Activated T-helper 1 cell treated with anti-CD3 and anti-CD28 coated beads, Interleukin-12 subunit alpha, Interleukin-12 subunit beta, Interleukin-2, Interleukin-4 antibody, amounts not matched to agents 30 ng/mL and 10 ng/mL and 1 ng/mL, durations not matched to agents 14 hours and 24 hours and 36 hours (primary cell): Measurements from ENCODE around the gene DSCAM. TPM values are rescaled to one million over a fixed set of nuclear protein-coding genes. Genes with fewer than 3 reads are reported as not detected.
"Not testable (repeated sequence)": the region's sequence is repeated elsewhere in the genome, so short reads cannot be mapped to it uniquely, and the experiment has no call there.

ENCODE experiments used
- DNase-seq: peaks from one replicate; pipeline ENCODE4 v3.0.0; 2021; ENCODE audit warnings: low spot score
- H3K27ac Mint-ChIP-seq: one replicate; pipeline ENCODE4 v1.8.0; 2021; ENCODE audit warnings: mild to moderate bottlenecking, mixed read lengths
- H3K27me3 Mint-ChIP-seq: one replicate; pipeline ENCODE4 v1.8.0; 2022; ENCODE audit warnings: mild to moderate bottlenecking, moderate library complexity, mixed read lengths; ENCODE audit not compliant: insufficient read depth
- H3K36me3 Mint-ChIP-seq: one replicate; pipeline ENCODE4 v1.8.0; 2021; ENCODE audit warnings: low read depth, mixed read lengths
- H3K4me1 Mint-ChIP-seq: one replicate; pipeline ENCODE4 v1.8.0; 2021; ENCODE audit warnings: low read depth, mixed read lengths
- H3K4me3 Mint-ChIP-seq: one replicate; pipeline ENCODE4 v1.8.0; 2021; ENCODE audit warnings: mild to moderate bottlenecking, moderate library complexity, mixed read lengths
- H3K9me3 Mint-ChIP-seq: one replicate; pipeline ENCODE4 v1.8.0; 2021; ENCODE audit warnings: mixed read lengths
- intact Hi-C: fragments of 100-400 bp; cut with micrococcal nuclease; formaldehyde crosslinking; loops from one replicate; pipeline ENCODE4 v1.15.1; 2024
- total RNA-seq: library from RNA; stranded (reverse); gene quantifications from 2 replicates; pipeline ENCODE4 v1.2.3, GENCODE V29; 2022

DSCAM gene
- total RNA-seq, 1 donor from 2014 or later: not detected

GRCh38 chr21:40049031-40049930 lies 797.7 kb downstream of the DSCAM start:
- H3K4me3 Mint-ChIP-seq: no peak overlapping the region
- peaks cover 3% of the 10 kb centered on the region for H3K9me3 Mint-ChIP-seq
- H3K27me3 Mint-ChIP-seq: no peaks in the 10 kb centered on the region
- H3K4me1 Mint-ChIP-seq: no peaks in the 10 kb centered on the region
- H3K36me3 Mint-ChIP-seq: no peaks in the 10 kb centered on the region
- no peak for DNase-seq
- intact Hi-C loops: no loop called here
- no peak overlapping the region for H3K27ac Mint-ChIP-seq

DNA sequence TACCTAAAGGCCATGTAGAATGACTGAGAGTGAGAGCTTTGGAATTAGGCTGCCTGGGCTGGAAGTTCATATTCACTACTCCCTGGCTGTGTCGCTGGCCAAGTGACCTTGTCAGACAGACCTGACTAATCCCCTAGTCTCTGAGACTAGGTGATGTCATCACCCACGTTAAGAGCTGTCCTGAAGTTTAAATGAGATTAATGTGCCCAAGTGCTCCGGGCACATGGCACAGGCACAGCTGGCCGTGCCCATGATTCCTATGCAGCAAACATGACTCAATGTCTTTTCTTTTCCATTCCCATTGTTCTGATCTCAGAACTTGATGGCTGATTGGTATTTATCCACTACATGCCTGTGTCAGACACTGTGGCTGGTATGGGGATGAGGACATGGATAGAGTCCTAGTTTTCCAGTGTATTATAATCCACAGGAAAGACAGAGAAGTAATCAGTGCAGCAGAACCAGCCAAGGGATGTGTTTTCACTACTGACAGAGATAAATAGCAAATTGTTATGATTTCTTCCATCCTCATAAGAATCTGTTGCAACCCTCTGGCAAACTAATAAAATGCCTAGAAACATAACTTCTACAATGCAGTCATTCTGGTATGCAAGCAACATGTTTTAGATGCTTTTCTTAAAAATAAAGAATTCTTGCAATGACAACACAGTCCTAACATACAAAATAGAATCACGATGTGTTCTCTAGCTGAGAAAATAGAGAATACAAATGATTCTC lies 798.8 kb downstream of the DSCAM start:
- Mint-ChIP-seq H3K27ac (no peak overlapping the region), H3K4me3 (no peak overlapping the region), H3K27me3 (no peaks in the 10 kb centered on the region), H3K9me3 (no peaks in the 10 kb centered on the region), H3K36me3 (no peaks in the 10 kb centered on the region), H3K4me1 (no peaks in the 10 kb centered on the region)
- intact Hi-C loops: no loop called here
- no peak for DNase-seq

- H3K9me3 Mint-ChIP-seq: no peaks in the 10 kb centered on the region
- no peaks in the 10 kb centered on the region for H3K4me1 Mint-ChIP-seq
- H3K27ac Mint-ChIP-seq: no peak overlapping the region
- intact Hi-C loops: no loop called here
- no peak overlapping the region for H3K4me3 Mint-ChIP-seq
- H3K36me3 Mint-ChIP-seq: no peaks in the 10 kb centered on the region
- H3K27me3 Mint-ChIP-seq: no peaks in the 10 kb centered on the region
- DNase-seq: no peak
Observed at GRCh38 chr21:40047211-40047610, 799.7 kb downstream of the DSCAM start.

- Mint-ChIP-seq H3K4me1 (no peaks in the 10 kb centered on the region), H3K9me3 (peaks cover 5% of the 10 kb centered on the region), H3K36me3 (no peaks in the 10 kb centered on the region), H3K4me3 (no peak overlapping the region), H3K27ac (no peak overlapping the region), H3K27me3 (no peaks in the 10 kb centered on the region)
- intact Hi-C loops: no loop called here
- no peak for DNase-seq
Observed at GRCh38 chr21:40043866-40044265, 803.1 kb downstream of the DSCAM start.

GRCh38 chr21:40043423-40043822 lies 803.5 kb downstream of the DSCAM start:
- H3K27me3 Mint-ChIP-seq: no peaks in the 10 kb centered on the region
- H3K4me3 Mint-ChIP-seq: no peak overlapping the region
- DNase-seq: no peak
- intact Hi-C loops: no loop called here
- no peak overlapping the region for H3K27ac Mint-ChIP-seq
- H3K9me3 Mint-ChIP-seq: peaks cover 5% of the 10 kb centered on the region
- no peaks in the 10 kb centered on the region for H3K36me3 Mint-ChIP-seq
- no peaks in the 10 kb centered on the region for H3K4me1 Mint-ChIP-seq

DNA sequence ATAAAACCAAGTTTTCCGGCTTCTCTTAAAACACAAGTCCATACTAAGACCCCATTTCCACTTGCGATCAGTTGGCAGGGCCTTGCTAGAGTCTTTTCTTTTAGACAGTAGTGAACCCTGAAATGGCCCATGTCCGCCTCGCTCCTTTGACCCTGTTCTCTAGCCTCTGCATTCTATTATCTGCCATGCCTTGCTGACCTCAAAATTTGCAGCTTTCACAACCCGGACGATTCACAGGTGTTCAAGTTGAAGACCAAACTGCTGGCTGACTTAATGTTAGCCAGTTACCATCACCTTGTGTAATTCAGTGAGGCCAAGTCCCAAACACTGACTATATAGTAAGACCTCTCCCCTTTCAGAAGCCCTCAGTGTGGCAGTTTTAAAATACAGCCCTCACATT lies 805.5 kb downstream of the DSCAM start:
- Mint-ChIP-seq H3K36me3 (no peaks in the 10 kb centered on the region), H3K27me3 (no peaks in the 10 kb centered on the region), H3K4me3 (no peak overlapping the region), H3K27ac (no peak overlapping the region), H3K4me1 (no peaks in the 10 kb centered on the region), H3K9me3 (peaks cover 5% of the 10 kb centered on the region)
- DNase-seq: no peak
- intact Hi-C loops: no loop called here

- H3K9me3 Mint-ChIP-seq: peaks cover 30% of the 10 kb centered on the region
- H3K27me3 Mint-ChIP-seq, intact Hi-C loops, DNase-seq, H3K27ac Mint-ChIP-seq, H3K4me1 Mint-ChIP-seq, H3K36me3 Mint-ChIP-seq, H3K4me3 Mint-ChIP-seq: not testable (repeated sequence)
Observed at GRCh38 chr21:40033156-40033782, 813.7 kb downstream of the DSCAM start.

DNA sequence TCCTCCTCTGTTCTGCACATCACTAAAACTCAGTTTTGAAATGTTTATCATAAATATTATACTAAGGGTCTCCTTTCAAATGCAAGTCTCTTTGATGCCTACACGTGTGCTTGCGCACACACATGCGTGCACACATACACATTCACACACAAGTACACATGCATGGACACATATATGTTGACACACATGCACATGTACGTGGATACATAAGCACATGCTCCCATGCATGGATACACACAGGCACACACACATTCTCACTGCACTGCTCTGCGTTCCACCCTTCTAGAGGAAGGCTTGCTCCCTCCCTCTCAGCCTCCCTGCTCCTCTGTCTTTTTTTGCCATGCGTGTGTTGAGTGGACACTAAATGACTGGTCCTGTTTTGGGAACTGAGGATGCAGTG lies 817.1 kb downstream of the DSCAM start:
- no peaks in the 10 kb centered on the region for H3K36me3 Mint-ChIP-seq
- H3K27ac Mint-ChIP-seq: no peak overlapping the region
- intact Hi-C loops: no loop called here
- peaks cover 30% of the 10 kb centered on the region for H3K9me3 Mint-ChIP-seq
- no peak for DNase-seq
- no peaks in the 10 kb centered on the region for H3K4me1 Mint-ChIP-seq
- no peak overlapping the region for H3K4me3 Mint-ChIP-seq
- H3K27me3 Mint-ChIP-seq: no peaks in the 10 kb centered on the region

DNA sequence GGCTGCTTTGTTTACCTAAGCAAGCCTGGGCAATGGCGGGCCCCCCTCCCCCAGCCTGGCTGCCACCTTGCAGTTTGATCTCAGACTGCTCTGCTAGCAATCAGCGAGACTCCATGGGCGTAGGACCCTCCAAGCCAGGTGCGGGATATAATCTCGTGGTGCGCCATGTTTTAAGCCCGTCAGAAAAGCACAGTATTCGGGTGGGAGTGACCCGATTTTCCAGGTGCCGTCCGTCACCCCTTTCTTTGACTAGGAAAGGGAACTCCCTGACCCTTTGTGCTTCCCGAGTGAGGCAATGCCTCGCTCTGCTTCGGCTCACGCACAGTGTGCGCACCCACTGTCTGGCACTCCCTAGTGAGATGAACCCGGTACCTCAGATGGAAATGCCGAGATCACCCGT lies 818.6 kb downstream of the DSCAM start:
- intact Hi-C loops, H3K4me3 Mint-ChIP-seq, H3K27ac Mint-ChIP-seq, H3K27me3 Mint-ChIP-seq, DNase-seq, H3K36me3 Mint-ChIP-seq, H3K4me1 Mint-ChIP-seq: not testable (repeated sequence)
- peaks cover 30% of the 10 kb centered on the region for H3K9me3 Mint-ChIP-seq

DNA sequence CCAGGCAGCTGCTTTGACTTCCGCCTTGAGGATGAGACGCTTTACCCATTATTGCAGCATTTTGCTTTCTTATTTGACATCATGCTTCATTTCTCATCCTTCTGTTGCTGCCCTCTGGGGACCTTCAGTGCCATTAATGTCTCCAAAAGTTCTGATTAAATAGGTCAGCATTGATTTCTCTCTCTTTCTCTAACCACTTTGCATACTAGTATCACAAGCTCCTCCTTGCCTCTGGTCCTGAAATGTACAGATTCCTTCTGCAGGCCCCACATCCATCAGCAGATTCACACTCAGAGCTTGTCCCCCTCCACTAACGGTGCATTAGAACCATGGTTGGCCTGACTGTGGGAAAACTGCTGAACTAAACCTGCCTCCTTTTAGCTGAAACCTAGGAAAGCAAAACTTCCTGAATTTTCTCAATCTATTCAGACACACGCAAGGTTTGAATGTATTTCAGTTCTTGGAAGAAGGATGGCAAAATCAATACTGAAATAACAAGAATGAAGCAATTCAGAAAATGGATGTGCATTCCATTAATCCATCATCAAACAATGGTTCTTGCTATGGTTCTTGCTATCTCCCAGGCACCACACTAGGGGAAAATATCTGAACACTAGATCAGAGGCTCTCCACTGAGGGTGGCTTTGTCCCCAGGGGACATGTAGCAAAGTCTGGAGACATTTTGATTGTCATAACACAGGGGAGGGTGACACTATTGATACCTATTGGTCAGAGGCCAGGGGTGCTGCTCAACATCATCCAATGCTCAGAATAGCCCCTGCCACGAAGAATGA lies 825.2 kb downstream of the DSCAM start:
- H3K9me3 Mint-ChIP-seq: peaks cover 29% of the 10 kb centered on the region
- no peaks in the 10 kb centered on the region for H3K27me3 Mint-ChIP-seq
- no peak overlapping the region for H3K27ac Mint-ChIP-seq
- no peaks in the 10 kb centered on the region for H3K4me1 Mint-ChIP-seq
- no peak overlapping the region for H3K4me3 Mint-ChIP-seq
- H3K36me3 Mint-ChIP-seq: no peaks in the 10 kb centered on the region
- intact Hi-C loops: no loop called here
- DNase-seq: no peak

GRCh38 chr21:40020651-40021050 lies 826.3 kb downstream of the DSCAM start:
- Mint-ChIP-seq H3K27ac (no peak overlapping the region), H3K9me3 (peaks cover 32% of the 10 kb centered on the region), H3K4me3 (no peak overlapping the region), H3K36me3 (no peaks in the 10 kb centered on the region), H3K4me1 (no peaks in the 10 kb centered on the region), H3K27me3 (no peaks in the 10 kb centered on the region)
- DNase-seq: no peak
- intact Hi-C loops: no loop called here

GRCh38 chr21:40018871-40019475 lies 828.0 kb downstream of the DSCAM start:
- H3K27me3 Mint-ChIP-seq: no peaks in the 10 kb centered on the region
- intact Hi-C loops: no loop called here
- H3K27ac Mint-ChIP-seq: no peak overlapping the region
- H3K4me3 Mint-ChIP-seq: no peak overlapping the region
- DNase-seq: no peak
- peaks cover 37% of the 10 kb centered on the region for H3K9me3 Mint-ChIP-seq
- H3K36me3 Mint-ChIP-seq: no peaks in the 10 kb centered on the region
- no peaks in the 10 kb centered on the region for H3K4me1 Mint-ChIP-seq
